SK-N-SH (cell line): ENCODE results near the gene BNIP3. TPM values are rescaled to one million over a fixed set of nuclear protein-coding genes. Genes with fewer than 3 reads are reported as not detected.

Experiments used
- CTCF ChIA-PET: fragments of 300-600, 350-600 bp; formaldehyde crosslinking; extraction: SDS; loops from one replicate; lab custom pipeline; 2021; lab: Yijun Ruan, JAX
- POLR2A ChIA-PET: fragments of 350-600 bp; sonication (Branson Sonifier 250); formaldehyde crosslinking; extraction: SDS; loops from one replicate; lab custom pipeline; 2020; ENCODE audit warnings: antibody characterized with exemption, inconsistent platforms; lab: Yijun Ruan, JAX
- DNase-seq: peaks from one replicate; pipeline ENCODE4 v3.0.0; 2012
- H2AFZ ChIP-seq: fragments of 200-600 bp; sonication (generic); 2 replicates; pipeline ENCODE4 v1.8.1; 2016; ENCODE audit warnings: antibody characterized with exemption, mild to moderate bottlenecking, low read depth
- H3F3A ChIP-seq: fragments of 200-600 bp; sonication (generic); replicated peaks from 2 replicates; pipeline ENCODE3; 2016; ENCODE audit warnings: antibody characterized with exemption, mild to moderate bottlenecking; ENCODE audit not compliant: insufficient read depth
- H3K27ac ChIP-seq, 2 experiments: fragments of 200-500 bp in 1 of 2; fragments of 200-600 bp in 1 of 2; sonication (Bioruptor generic) in 1 of 2; sonication (generic), shearing (Covaris generic) in 1 of 2; 2 replicates each; pipeline versions ENCODE4 v1.5.1 to v1.6.1; 2014 to 2016; ENCODE audit warnings: low read depth in 2 of 2, inconsistent platforms in 1 of 2, low read length in 1 of 2, mild to moderate bottlenecking in 1 of 2, mixed read lengths in 1 of 2
- H3K27me3 ChIP-seq: fragments of 200-600 bp; sonication (generic), shearing (Covaris generic); 2 replicates; pipeline ENCODE4 v1.6.1; 2016; ENCODE audit warnings: mixed run types; ENCODE audit not compliant: insufficient read depth
- H3K36me3 ChIP-seq, 2 experiments: fragments of 200-500 bp in 1 of 2; fragments of 200-600 bp in 1 of 2; sonication (Bioruptor generic) in 1 of 2; sonication (generic) in 1 of 2; replicated peaks in 1 of 2; 2 replicates each; pipeline versions ENCODE3 to v1.5.1; 2014 to 2016; ENCODE audit warnings: low read length in 1 of 2, mild to moderate bottlenecking in 1 of 2; ENCODE audit not compliant: insufficient read depth in 2 of 2, control insufficient read depth in 1 of 2
- H3K4me1 ChIP-seq, 2 experiments: fragments of 200-500 bp in 1 of 2; fragments of 200-600 bp in 1 of 2; sonication (Bioruptor generic) in 1 of 2; sonication (generic), shearing (Covaris generic) in 1 of 2; 2 replicates each; pipeline versions ENCODE4 v1.5.1 to v1.6.1; 2014 to 2016; ENCODE audit warnings: low read depth in 1 of 2, low read length in 1 of 2, mixed run types in 1 of 2; ENCODE audit not compliant: insufficient read depth in 2 of 2, control insufficient read depth in 1 of 2
- H3K4me2 ChIP-seq: fragments of 200-600 bp; sonication (generic), shearing (Covaris generic); 2 replicates; pipeline ENCODE4 v1.6.1; 2017; ENCODE audit warnings: mixed run types
- H3K4me3 ChIP-seq, 2 experiments: fragments of 200-500 bp in 1 of 2; fragments of 200-600 bp in 1 of 2; sonication (Bioruptor generic) in 1 of 2; sonication (generic), shearing (Covaris generic) in 1 of 2; 2 replicates each; pipeline versions ENCODE4 v1.5.1 to v1.8.1; 2014 to 2016; ENCODE audit warnings: low read depth in 2 of 2, inconsistent platforms in 1 of 2, low read length in 1 of 2, mild to moderate bottlenecking in 1 of 2, mixed read lengths in 1 of 2, moderate library complexity in 1 of 2
- H3K79me2 ChIP-seq: fragments of 200-600 bp; sonication (generic); 2 replicates; pipeline ENCODE4 v1.8.1; 2017; ENCODE audit warnings: mild to moderate bottlenecking; ENCODE audit not compliant: insufficient read depth
- H3K9ac ChIP-seq: fragments of 200-600 bp; sonication (generic); 2 replicates; pipeline ENCODE4 v1.6.1; 2017; ENCODE audit warnings: mixed run types
- H3K9me2 ChIP-seq: fragments of 200-600 bp; sonication (generic); 2 replicates; pipeline ENCODE4 v1.6.1; 2017; ENCODE audit warnings: mixed run types
- H3K9me3 ChIP-seq: fragments of 200-600 bp; sonication (generic); 2 replicates; pipeline ENCODE4 v1.6.1; 2017; ENCODE audit warnings: mixed run types, mild to moderate bottlenecking, moderate library complexity
- H4K20me1 ChIP-seq: fragments of 200-600 bp; sonication (generic); 2 replicates; pipeline ENCODE4 v1.6.1; 2017; ENCODE audit warnings: mild to moderate bottlenecking, mixed run types; ENCODE audit not compliant: insufficient read depth
- CHD2 ChIP-seq: fragments of 150-350 bp; IDR thresholded peaks from 2 replicates; pipeline ENCODE4 v1.6.1; 2018; ENCODE audit warnings: low read length; ENCODE audit not compliant: partially characterized antibody
- CTCF ChIP-seq: fragments of 200-600 bp; sonication (generic); IDR thresholded peaks from 2 replicates; pipeline ENCODE4 v1.6.1; 2017; ENCODE audit warnings: antibody characterized with exemption, mild to moderate bottlenecking, moderate library complexity
- ELF1 ChIP-seq: IDR thresholded peaks from 2 replicates; pipeline ENCODE4 v1.4.0; 2012
- EP300 ChIP-seq, 2 experiments: IDR thresholded peaks; 2 replicates each; pipeline versions ENCODE4 v1.4.0 to v1.6.1; 2012; ENCODE audit warnings: borderline replicate concordance in 1 of 2, low read depth in 1 of 2, low read length in 1 of 2
- FOXM1 ChIP-seq: IDR thresholded peaks from 2 replicates; pipeline ENCODE4 v1.4.0; 2012; ENCODE audit warnings: low read depth, mild to moderate bottlenecking
- GABPA ChIP-seq: IDR thresholded peaks from 2 replicates; pipeline ENCODE4 v1.4.0; 2012; ENCODE audit warnings: low read depth, mild to moderate bottlenecking
- GATA2 ChIP-seq: sonication (generic); formaldehyde crosslinking; IDR thresholded peaks from 2 replicates; pipeline ENCODE4 v1.5.0; 2020; ENCODE audit warnings: mild to moderate bottlenecking, missing genetic modification reagents
- MXI1 ChIP-seq: IDR thresholded peaks from 2 replicates; pipeline ENCODE4 v1.6.1; 2012; ENCODE audit warnings: mild to moderate bottlenecking, low read depth, low read length, improper control_type of control experiment
- NFIC ChIP-seq: IDR thresholded peaks from 2 replicates; pipeline ENCODE4 v1.4.0; 2012; ENCODE audit warnings: borderline replicate concordance
- NRF1 ChIP-seq: IDR thresholded peaks from 2 replicates; pipeline ENCODE4 v1.6.1; 2012; ENCODE audit warnings: low read depth, mild to moderate bottlenecking, low read length
- POLR2AphosphoS5 ChIP-seq: IDR thresholded peaks from 2 replicates; pipeline ENCODE4 v1.6.1; 2012; ENCODE audit warnings: low read depth, low read length
- RAD21 ChIP-seq: IDR thresholded peaks from 2 replicates; pipeline ENCODE4 v1.6.1; 2012; ENCODE audit warnings: mild to moderate bottlenecking, low read length
- RCOR1 ChIP-seq: fragments of 150-350 bp; IDR thresholded peaks from 2 replicates; pipeline ENCODE4 v1.6.1; 2017; ENCODE audit warnings: antibody characterized with exemption, low read length
- SIN3A ChIP-seq: IDR thresholded peaks from 2 replicates; pipeline ENCODE4 v1.6.1; 2012; ENCODE audit warnings: low read depth, mild to moderate bottlenecking, low read length, moderate library complexity, borderline replicate concordance
- SMC3 ChIP-seq: IDR thresholded peaks from 2 replicates; pipeline ENCODE4 v1.6.1; 2012; ENCODE audit warnings: low read depth, low read length, improper control_type of control experiment
- TCF12 ChIP-seq: IDR thresholded peaks from 2 replicates; pipeline ENCODE4 v1.4.0; 2012
- USF1 ChIP-seq: IDR thresholded peaks from 2 replicates; pipeline ENCODE4 v1.4.0; 2012; ENCODE audit warnings: low read depth, borderline replicate concordance
- YY1 ChIP-seq: IDR thresholded peaks from 2 replicates; pipeline ENCODE4 v1.4.0; 2012; ENCODE audit warnings: low read depth, mild to moderate bottlenecking
- WGBS: methylation state at CpG from one replicate; pipeline ENCODE4 v1.1.6; 2017; ENCODE audit warnings: low lambda C conversion rate; 5-methylcytosine and 5-hydroxymethylcytosine counted together
- polyA plus RNA-seq, 3 experiments: library from polyadenylated mRNA; depleted of rRNA; stranded (reverse); fragments of >200 nt; gene quantifications; 2 replicates each; pipeline ENCODE4 v1.2.3, GENCODE V29; 2012
- TF ChIP-seq, protein P1 (sequence below): fragments of 150-350 bp; IDR thresholded peaks from 2 replicates; pipeline ENCODE4 v1.6.1; 2017; ENCODE audit warnings: antibody characterized with exemption, low read length, low read depth, borderline replicate concordance
- TF ChIP-seq, protein P2 (sequence below): IDR thresholded peaks from 2 replicates; pipeline ENCODE4 v1.4.0; 2012; ENCODE audit warnings: low read depth, borderline replicate concordance

The BNIP3 gene
- polyA plus RNA-seq, 1 of the 3 experiments (the other 2 are of a cell fraction): 40.3 TPM

- no peak for DNase-seq
- Histone ChIP-seq H3K9me3 (peaks cover 8% of the 10 kb centered on the region; the same call in 1 of the 2 replicates), H3K27me3 (no peaks in the 10 kb centered on the region)
These were observed 54.8 kb downstream of the BNIP3 start for GRCh38 chr10:131926743-131927595.

More at GRCh38 chr10:131926743-131927595, 54.8 kb downstream of the BNIP3 start:
- H3K36me3 ChIP-seq: peaks cover 0 to 17% of the 10 kb centered on the region in 2 experiments
- no peak overlapping the region for H3K27ac ChIP-seq
- peaks cover 11 to 20% of the 10 kb centered on the region in 2 experiments; a peak in 2 of 4 replicates for H3K4me1 ChIP-seq
- no peak for TF ChIP-seq NFIC
- no peak for TF ChIP-seq NRF1
- no peak for TF ChIP-seq GATA2 (CRISPR knock-in tag)
- no peak for TF ChIP-seq CHD2
- TF ChIP-seq ELF1: no peak
- no peak for TF ChIP-seq RCOR1
- no peak for TF ChIP-seq TCF12
- TF ChIP-seq USF1: no peak
- TF ChIP-seq, protein P1, sequence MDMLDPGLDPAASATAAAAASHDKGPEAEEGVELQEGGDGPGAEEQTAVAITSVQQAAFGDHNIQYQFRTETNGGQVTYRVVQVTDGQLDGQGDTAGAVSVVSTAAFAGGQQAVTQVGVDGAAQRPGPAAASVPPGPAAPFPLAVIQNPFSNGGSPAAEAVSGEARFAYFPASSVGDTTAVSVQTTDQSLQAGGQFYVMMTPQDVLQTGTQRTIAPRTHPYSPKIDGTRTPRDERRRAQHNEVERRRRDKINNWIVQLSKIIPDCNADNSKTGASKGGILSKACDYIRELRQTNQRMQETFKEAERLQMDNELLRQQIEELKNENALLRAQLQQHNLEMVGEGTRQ: no peak
- TF ChIP-seq EP300 (IDR thresholded peaks at IDR 0.05; ENCODE audit: borderline replicate concordance in 1 of 2, low read depth in 1 of 2, low read length in 1 of 2): no peak
- TF ChIP-seq GABPA: no peak
- TF ChIP-seq YY1: no peak
- TF ChIP-seq MXI1: no peak
- TF ChIP-seq POLR2AphosphoS5: no peak
- no peak for TF ChIP-seq CTCF
- TF ChIP-seq SIN3A: no peak
- TF ChIP-seq RAD21: no peak
- no peak for TF ChIP-seq FOXM1
- no peak for TF ChIP-seq SMC3
- TF ChIP-seq, protein P2, sequence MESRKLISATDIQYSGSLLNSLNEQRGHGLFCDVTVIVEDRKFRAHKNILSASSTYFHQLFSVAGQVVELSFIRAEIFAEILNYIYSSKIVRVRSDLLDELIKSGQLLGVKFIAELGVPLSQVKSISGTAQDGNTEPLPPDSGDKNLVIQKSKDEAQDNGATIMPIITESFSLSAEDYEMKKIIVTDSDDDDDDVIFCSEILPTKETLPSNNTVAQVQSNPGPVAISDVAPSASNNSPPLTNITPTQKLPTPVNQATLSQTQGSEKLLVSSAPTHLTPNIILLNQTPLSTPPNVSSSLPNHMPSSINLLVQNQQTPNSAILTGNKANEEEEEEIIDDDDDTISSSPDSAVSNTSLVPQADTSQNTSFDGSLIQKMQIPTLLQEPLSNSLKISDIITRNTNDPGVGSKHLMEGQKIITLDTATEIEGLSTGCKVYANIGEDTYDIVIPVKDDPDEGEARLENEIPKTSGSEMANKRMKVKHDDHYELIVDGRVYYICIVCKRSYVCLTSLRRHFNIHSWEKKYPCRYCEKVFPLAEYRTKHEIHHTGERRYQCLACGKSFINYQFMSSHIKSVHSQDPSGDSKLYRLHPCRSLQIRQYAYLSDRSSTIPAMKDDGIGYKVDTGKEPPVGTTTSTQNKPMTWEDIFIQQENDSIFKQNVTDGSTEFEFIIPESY: no peak
- no peaks in the 10 kb centered on the region for H3F3A ChIP-seq
- no peaks in the 10 kb centered on the region for H3K9me2 ChIP-seq
- H2AFZ ChIP-seq: no peak overlapping the region
- CTCF ChIA-PET: interaction anchor here (1.1 to 1.4 kb wide), 2 partner anchors 16 to 216 kb away, joined by 3 read pairs; no protein-coding TSS in a partner anchor
- no peak overlapping the region for H3K4me3 ChIP-seq
- H3K9ac ChIP-seq: no peak overlapping the region
- H4K20me1 ChIP-seq: peaks cover 68% of the 10 kb centered on the region
- WGBS: 98% methylated on average over 26 of the region's 28 CpGs
- no peak overlapping the region for H3K4me2 ChIP-seq
- POLR2A ChIA-PET: no interaction called here
- H3K79me2 ChIP-seq: peaks cover 100% of the 10 kb centered on the region
